DOHH2 (cell line): ENCODE results near the gene SLC15A1.

ENCODE experiments used
- H3F3A ChIP-seq: fragments of 200-600 bp; sonication (generic), shearing (Covaris generic); 2 replicates; pipeline ENCODE4 v1.6.0; 2016; ENCODE audit warnings: antibody characterized with exemption, mild to moderate bottlenecking; ENCODE audit not compliant: control insufficient read depth, insufficient read depth
- H3K27ac ChIP-seq: fragments of 200-600 bp; sonication (generic); 2 replicates; pipeline ENCODE4 v1.5.1; 2014; ENCODE audit warnings: low read depth, mild to moderate bottlenecking, low read length, moderate library complexity
- H3K27me3 ChIP-seq: fragments of 200-600 bp; sonication (generic); 2 replicates; pipeline ENCODE4 v1.6.1; 2014; ENCODE audit warnings: mild to moderate bottlenecking, low read length, mixed read lengths; ENCODE audit not compliant: control insufficient read depth
- H3K36me3 ChIP-seq: fragments of 200-600 bp; sonication (generic); 2 replicates; pipeline ENCODE4 v1.6.1; 2014; ENCODE audit warnings: mild to moderate bottlenecking, low read length, moderate library complexity, mixed read lengths; ENCODE audit not compliant: control insufficient read depth
- H3K4me1 ChIP-seq: fragments of 200-600 bp; sonication (generic); 2 replicates; pipeline ENCODE4 v1.6.1; 2014; ENCODE audit warnings: mild to moderate bottlenecking, low read length, mixed read lengths; ENCODE audit not compliant: control insufficient read depth
- H3K4me2 ChIP-seq: fragments of 200-600 bp; sonication (generic); 2 replicates; pipeline ENCODE4 v1.6.0; 2014; ENCODE audit warnings: mild to moderate bottlenecking, low read length, moderate library complexity
- H3K4me3 ChIP-seq: fragments of 200-600 bp; sonication (generic); 2 replicates; pipeline ENCODE4 v1.5.1; 2014; ENCODE audit warnings: mild to moderate bottlenecking, low read length, mixed read lengths
- H3K79me2 ChIP-seq: fragments of 200-600 bp; sonication (generic); 2 replicates; pipeline ENCODE4 v1.6.1; 2014; ENCODE audit warnings: mild to moderate bottlenecking, low read length, mixed read lengths; ENCODE audit not compliant: control insufficient read depth
- H3K9me2 ChIP-seq: fragments of 200-600 bp; sonication (generic); replicated peaks from 2 replicates; pipeline ENCODE4 v1.6.1; 2014; ENCODE audit warnings: mild to moderate bottlenecking, low read length, mixed read lengths; ENCODE audit not compliant: control insufficient read depth
- H3K9me3 ChIP-seq: fragments of 200-600 bp; sonication (generic); 2 replicates; pipeline ENCODE4 v1.6.1; 2014; ENCODE audit warnings: antibody characterized with exemption, low read length, mixed read lengths; ENCODE audit not compliant: control insufficient read depth, insufficient read depth
- H4K20me1 ChIP-seq: fragments of 200-600 bp; sonication (generic); 2 replicates; pipeline ENCODE4 v1.6.0; 2014; ENCODE audit warnings: low read depth, mild to moderate bottlenecking, antibody characterized with exemption, low read length, moderate library complexity; ENCODE audit not compliant: control insufficient read depth, insufficient read depth
- CTCF ChIP-seq: fragments of 200-600 bp; sonication (generic); IDR thresholded peaks from one replicate; pipeline ENCODE4 v1.5.1; 2014; ENCODE audit warnings: antibody characterized with exemption, mild to moderate bottlenecking, low read depth, low read length; ENCODE audit not compliant: poor library complexity, severe bottlenecking
- EZH2phosphoT487 ChIP-seq: fragments of 200-600 bp; sonication (generic); IDR thresholded peaks from 2 replicates; pipeline ENCODE4 v1.6.1; 2017; ENCODE audit warnings: borderline replicate concordance, mild to moderate bottlenecking, antibody characterized with exemption, low read length, moderate library complexity, mixed read lengths

SLC15A1 gene

DNA sequence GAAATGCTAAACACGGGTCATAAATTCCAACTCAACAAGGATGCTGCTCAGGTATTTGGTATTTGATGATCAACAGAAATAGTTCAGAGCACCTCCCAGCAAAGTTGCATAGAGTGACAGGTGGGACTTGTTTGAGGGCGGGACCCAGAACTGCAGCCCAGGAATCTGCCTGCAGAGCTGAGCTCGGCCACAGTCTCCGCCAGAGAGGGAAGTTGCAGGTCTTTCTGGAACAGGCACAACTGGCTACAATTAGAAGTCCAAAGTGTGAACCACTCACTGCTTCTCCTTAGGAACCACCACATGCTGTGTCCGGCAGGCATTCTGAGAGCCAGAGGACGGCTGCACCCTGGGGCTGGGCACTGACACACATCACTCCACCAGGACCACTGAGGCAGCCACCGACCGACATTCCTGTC is 1.1 kb downstream of the SLC15A1 start:
- Histone ChIP-seq H3K27me3 (no peaks in the 10 kb centered on the region), H3K79me2 (no peaks in the 10 kb centered on the region), H3K4me2 (no peak overlapping the region), H3K4me1 (no peaks in the 10 kb centered on the region), H3K9me3 (peaks cover 4% of the 10 kb centered on the region; the same call in 1 of the 2 replicates), H3K36me3 (no peaks in the 10 kb centered on the region), H3K4me3 (no peak overlapping the region), H3F3A (no peaks in the 10 kb centered on the region), H3K9me2 (no peaks in the 10 kb centered on the region), H4K20me1 (no peaks in the 10 kb centered on the region), H3K27ac (no peak overlapping the region)
- TF ChIP-seq EZH2phosphoT487 (no peak), CTCF (no peak)

DNA sequence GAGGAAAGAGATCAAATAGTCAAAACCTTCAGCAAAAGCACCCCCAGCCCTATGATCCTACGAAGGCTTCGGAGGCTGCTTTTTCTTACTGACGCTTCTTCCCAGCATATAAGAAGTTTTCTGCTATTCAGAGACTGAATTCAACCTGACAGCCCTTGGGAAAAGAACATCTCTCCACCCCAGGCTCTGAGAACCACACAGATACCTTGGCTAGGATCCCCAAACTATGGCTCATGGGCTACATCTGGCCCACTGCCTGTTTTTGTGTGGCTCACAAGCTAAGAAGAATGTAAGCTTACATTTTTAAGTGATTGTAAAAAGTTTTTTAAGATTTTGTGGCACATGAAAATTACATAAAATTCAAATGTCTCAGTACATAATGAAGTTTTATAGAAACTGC is 3.0 kb downstream of the SLC15A1 start:
- Histone ChIP-seq H3F3A (no peaks in the 10 kb centered on the region), H3K36me3 (no peaks in the 10 kb centered on the region), H3K79me2 (no peaks in the 10 kb centered on the region), H3K9me2 (no peaks in the 10 kb centered on the region), H3K4me1 (no peaks in the 10 kb centered on the region), H3K9me3 (peaks cover 4% of the 10 kb centered on the region; the same call in 1 of the 2 replicates), H4K20me1 (no peaks in the 10 kb centered on the region), H3K27me3 (no peaks in the 10 kb centered on the region), H3K4me3 (no peak overlapping the region), H3K27ac (no peak overlapping the region), H3K4me2 (no peak overlapping the region)
- TF ChIP-seq CTCF (no peak), EZH2phosphoT487 (no peak)

DNA sequence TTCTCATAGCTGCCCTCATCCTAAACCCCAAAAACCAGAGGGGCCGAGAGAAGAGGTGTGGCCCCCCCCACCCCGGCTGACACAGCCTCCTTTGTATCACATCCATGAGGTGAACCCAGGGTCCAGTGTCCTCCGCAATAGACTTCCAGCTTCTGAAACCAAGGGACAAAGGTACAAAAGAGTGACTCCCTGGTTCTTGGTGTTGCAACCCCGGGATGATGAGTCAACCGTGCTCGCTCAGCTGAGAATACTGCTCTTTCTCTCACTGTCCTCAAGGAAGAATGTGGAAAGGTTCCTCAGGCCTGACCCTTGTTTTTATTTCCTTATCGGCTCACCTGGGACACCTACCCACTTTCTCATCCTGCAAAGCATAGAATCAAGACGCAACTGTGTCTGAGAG is 5.5 kb downstream of the SLC15A1 start:
- TF ChIP-seq CTCF (no peak), EZH2phosphoT487 (no peak)
- Histone ChIP-seq H3K36me3 (no peaks in the 10 kb centered on the region), H3K9me2 (no peaks in the 10 kb centered on the region), H3K27ac (no peak overlapping the region), H3K79me2 (no peaks in the 10 kb centered on the region), H3K27me3 (no peaks in the 10 kb centered on the region), H3K4me1 (no peaks in the 10 kb centered on the region), H3K4me2 (no peak overlapping the region), H4K20me1 (no peaks in the 10 kb centered on the region), H3K4me3 (no peak overlapping the region), H3K9me3 (no peaks in the 10 kb centered on the region), H3F3A (no peaks in the 10 kb centered on the region)

DNA sequence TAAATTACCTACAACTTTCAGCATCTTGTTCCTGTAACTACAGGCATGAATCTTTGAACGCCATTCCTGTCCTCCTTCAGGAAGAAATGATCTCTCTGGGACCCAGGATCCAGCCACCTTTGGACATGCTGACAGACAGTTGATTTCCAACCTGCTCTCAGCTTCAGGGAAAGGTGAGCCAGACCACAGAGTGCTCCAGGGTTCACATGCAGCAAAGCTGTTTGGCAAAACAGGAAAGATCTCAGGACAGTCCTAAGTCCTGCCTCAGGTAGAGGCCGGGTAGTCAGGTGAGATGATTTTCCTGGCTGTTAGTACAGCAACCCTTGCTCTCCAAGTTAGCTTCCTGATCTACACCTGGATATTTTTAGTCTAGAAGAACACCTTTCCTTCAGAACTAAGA is 9.1 kb downstream of the SLC15A1 start:
- Histone ChIP-seq H3F3A (no peaks in the 10 kb centered on the region), H3K4me1 (no peaks in the 10 kb centered on the region), H3K9me2 (no peaks in the 10 kb centered on the region), H3K4me3 (no peak overlapping the region), H3K9me3 (0 out of 2 replicates have a peak, but pooled peaks cover 3% of the 10 kb centered on the region), H3K36me3 (no peaks in the 10 kb centered on the region), H3K4me2 (no peak overlapping the region), H3K27me3 (no peaks in the 10 kb centered on the region), H3K27ac (no peak overlapping the region), H4K20me1 (no peaks in the 10 kb centered on the region), H3K79me2 (no peaks in the 10 kb centered on the region)
- no peak for TF ChIP-seq CTCF
- TF ChIP-seq EZH2phosphoT487: no peak
